HG02870 (cell line): ENCODE data around the gene IDH2.

Source experiments
- ATAC-seq: cut with Tn5 transposase; IDR thresholded peaks from one replicate; pipeline ENCODE4 v1.9.1; 2021; ENCODE audit warnings: mild to moderate bottlenecking, moderate library complexity; ENCODE audit not compliant: unreplicated experiment

Gene IDH2

DNA sequence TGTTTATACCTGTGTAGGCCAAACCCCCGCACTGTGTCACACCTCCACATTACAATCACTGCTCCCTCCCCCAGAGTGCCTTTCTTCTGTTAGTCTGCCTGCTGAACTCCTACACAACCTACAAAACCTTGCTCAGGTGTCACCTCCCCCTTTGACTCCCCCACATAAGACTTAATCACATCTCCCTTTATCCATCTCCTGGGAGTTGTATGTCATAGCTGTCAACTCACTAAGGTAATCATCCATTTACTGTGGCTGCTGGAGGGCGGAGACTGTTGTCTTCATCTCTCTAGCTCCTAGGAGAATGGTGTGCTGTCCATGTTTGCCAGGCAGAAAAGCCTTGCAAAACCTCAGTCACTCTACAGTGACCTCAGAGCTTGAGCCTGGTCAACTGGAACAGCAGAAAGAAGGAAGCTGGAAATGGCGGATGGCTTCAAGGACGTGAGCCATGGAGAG is 57.3 kb downstream of the IDH2 start:
- ATAC-seq: no peak

DNA sequence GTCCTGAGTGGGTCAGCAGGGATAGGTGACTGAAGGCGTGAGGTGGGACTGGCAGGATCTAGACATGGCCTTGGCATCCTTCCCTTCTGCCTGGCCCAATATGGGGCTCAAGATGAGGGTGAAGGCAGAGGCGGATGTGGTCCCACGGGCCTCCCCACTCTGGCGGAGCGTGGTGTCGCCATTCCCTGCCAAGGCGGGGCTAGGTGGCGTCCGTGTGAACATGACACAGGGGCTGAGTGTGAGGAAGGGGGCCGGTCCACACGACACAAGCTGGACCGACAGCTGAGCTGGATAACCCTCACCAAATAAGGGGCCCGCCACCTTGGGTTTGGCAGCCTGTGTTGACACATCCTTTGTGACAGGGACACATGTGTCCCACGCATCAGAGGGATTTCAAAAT is 58.1 kb downstream of the IDH2 start:
- no peak for ATAC-seq

DNA sequence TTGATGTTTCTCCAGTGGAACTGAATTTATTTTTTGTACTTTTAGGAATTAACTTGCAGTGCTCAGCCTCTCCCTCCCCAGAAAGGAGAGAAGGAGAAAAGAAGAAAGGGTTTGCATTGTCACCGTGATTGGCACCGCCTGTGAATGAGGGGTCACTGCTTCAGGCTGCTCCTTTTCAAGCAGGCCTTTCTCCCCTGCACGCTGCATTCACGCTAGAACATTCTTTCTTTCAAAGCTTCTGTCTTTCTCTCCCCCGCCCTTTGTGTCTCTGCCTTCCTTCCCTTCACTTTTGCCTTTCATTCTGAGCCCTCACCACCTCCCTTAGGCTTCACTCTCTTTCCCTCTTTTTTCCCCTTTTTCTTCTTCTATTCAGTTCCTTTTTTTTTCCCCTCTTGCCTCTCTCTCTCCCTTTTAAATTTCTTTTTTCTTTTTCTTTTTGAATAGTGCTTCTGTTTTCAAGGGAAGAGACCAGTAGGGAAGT is 58.7 kb downstream of the IDH2 start:
- ATAC-seq: no peak

GRCh38 chr15:90042766-90043529 is 59.3 kb downstream of the IDH2 start:
- no peak for ATAC-seq

DNA sequence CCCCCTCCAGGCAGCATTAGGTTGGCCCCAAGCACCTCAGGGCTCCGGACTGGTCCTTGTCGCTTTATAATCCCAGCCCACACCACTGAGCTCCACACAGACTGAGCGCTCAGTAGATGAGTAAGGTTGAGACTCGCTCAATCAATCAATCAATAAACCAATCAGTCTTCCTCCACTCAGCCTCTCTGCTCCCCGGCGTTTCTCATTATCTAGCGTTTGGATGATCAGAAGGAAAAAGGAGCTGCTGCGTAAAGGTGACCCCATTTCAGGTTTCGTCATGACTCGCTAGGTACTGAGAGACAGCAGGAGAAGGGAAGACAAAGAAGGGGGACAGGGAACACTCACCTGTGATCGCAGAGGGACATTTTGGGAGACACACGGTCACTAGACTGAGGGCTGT is 59.9 kb downstream of the IDH2 start:
- no peak for ATAC-seq

GRCh38 chr15:90040618-90041017 is 61.6 kb downstream of the IDH2 start:
- no peak for ATAC-seq

DNA sequence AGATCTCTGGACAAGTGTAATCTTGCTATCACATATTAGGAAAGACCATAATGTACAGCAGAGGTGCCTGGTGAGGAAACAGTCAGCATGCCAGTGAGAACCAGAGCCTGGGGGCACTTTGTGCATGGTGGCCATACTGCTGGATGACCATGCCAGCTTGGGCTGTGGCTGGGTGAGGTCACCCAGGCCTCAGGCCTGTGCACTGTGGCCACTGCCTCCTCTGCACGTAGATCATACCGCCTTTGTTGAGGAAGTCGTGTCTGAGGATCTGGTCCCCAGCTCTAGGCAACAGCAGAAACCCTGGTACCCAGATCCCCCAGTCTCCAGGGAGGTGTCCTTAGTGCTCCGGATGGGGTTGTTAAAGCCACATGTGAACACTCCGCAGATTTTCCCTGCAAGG is 62.3 kb downstream of the IDH2 start:
- ATAC-seq: no peak

- no peak for ATAC-seq
Observed at GRCh38 chr15:90038632-90039095, 63.6 kb downstream of the IDH2 start.

DNA sequence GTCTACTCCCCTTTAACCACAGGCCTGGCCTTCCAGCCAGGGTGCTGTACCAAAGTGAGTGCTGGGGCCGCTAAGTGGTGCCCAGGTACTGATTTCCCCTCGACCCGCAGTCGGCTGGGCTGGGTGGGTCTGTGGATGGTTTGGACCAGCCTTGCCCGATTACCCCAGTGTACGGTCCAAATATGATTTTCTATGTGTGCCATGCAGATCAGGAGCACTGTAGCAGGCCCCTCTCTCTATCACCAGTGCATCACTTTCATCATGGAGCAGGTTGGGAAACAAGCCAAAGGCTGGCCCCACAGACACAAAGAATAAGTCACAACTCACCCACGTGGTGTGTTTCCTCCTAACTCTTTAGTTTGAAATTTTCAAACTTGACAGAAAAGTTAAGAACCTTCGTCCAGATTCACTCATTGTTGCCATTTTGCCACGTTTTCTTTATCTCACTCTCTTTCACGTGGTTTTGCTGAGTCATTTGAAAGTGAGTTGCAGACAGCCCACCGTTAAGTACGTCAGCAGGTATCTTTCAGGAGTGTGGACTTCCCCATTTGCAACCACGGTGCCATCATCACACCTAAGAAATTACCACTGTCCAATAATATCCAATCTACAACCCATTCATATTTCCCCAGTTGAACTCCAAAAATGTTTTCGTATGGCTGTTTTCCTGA is 64.2 kb downstream of the IDH2 start:
- ATAC-seq: peak; percentile 79

DNA sequence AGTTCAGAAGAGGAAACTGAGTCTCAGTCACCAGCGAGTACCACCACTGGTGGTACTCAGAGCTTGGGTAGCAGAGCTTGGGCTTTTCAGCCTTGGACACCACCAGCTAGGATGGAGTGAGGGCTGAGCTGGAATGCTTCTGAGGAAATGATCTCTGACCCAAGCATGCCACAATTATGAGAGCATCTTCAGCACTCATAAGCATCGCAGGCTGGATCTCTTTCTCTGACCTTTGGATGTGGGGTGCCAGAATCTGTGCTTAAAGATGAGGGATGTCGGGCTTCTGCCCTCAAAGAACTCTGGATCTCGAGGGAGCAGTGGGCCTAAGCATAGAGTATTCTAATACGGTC is 64.8 kb downstream of the IDH2 start:
- ATAC-seq: no peak

DNA sequence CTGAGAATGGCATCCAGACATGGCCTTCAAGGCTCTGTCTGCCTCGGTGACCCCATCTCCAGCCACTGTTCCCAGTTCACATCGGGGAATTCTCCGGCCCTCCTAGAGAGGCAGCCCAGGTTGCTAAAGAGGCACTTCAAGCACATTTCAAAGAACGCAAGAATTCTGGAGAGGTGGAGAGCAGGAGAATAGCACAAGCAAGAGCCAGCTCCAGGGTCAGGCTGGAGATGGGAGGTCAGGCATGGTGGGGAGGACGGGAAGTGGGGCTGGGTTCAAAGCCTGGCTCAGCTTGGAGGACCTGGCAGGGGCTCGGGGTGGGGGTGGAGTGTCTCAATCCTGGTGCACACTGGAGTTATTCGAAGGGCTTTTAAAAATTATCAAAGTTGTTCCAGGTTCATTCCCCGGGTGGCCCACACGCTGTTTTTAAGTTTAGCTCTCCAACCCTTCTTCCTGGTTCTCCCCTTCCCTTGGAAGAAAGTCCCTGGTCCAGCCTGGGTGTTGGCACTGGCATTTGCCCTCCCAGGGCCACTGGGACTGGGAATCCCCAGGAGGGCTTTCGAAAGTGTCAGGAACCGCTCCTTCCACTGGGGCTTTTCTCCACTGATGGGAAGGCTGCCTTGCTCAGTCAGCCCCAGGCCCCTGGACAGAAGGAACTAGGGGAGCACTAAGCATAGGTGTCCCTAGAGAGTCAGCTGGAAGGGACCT is 65.3 kb downstream of the IDH2 start:
- ATAC-seq: no peak

DNA sequence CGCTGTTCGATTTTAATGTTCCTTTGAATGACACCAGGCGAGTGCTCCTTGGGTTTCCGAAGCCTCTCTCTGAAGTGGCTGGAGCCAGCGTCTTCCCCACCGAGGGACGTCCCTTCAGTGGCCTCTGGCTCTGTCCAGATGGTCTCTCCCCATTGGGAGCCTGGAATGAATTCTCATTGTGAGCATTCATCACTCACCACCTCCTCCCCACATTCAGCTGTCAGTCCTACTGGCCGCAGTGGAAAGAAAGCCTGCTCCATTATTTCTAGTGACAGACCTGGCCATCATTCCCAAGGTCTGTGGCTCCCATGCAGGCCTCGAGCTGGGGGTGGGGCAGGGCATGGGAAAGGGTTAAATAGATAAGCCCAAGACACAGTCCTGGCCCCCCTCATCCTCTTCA is 65.9 kb downstream of the IDH2 start:
- no peak for ATAC-seq

DNA sequence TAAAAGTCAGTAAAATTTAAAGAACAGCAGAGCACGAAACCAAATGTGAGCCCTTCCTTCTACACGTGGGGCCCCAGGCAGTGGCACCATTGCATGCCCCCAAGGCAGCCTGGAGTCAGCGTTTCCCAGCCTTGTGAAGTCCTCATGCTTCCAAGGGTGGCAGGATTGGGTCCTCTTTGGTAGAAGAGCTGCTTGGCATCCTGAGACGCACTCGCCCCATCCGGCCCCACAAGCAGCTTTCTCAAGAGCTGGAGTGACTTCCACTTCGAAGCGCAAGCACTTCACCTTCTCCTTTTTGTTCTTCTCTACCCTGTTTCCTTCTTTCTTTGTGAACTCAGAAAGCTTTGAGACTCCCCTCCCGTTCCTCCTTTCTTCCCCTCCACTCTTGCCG is 66.4 kb downstream of the IDH2 start:
- ATAC-seq: no peak

DNA sequence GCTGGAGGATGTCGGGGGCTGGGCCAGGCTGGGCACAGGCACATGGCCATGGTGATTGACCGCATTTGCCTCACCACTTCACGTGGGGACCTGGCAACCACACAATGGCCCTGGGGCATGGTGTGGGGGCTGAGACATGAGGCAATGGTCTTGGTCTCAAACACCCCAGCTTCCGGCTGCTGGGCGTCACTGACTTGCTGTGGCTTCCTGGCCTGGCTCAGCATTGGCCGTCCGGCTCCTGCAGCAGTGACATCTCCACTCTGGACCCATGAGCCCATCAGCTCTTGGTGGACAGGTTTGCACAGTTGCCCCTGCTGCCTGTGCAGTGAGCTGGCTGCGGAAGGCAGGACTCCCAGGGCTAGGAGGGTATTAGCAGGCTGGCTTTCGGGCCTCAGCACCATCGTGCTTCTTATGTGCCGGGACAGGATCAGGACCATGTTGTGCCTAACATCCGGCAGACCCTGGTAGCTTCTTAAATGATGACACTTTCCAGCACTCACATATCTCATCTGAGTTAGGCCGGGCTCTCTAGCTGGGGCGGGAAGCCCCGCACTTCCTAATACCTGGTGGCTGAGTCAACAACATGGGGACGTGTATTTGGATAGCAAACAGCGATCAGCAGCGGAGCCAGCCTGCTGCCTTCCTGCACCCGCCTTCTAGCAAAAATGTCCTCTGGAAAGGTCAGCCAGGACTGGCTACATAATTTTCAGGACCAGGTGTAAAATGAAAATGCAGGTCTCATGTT is 67.0 kb downstream of the IDH2 start:
- ATAC-seq: no peak

DNA sequence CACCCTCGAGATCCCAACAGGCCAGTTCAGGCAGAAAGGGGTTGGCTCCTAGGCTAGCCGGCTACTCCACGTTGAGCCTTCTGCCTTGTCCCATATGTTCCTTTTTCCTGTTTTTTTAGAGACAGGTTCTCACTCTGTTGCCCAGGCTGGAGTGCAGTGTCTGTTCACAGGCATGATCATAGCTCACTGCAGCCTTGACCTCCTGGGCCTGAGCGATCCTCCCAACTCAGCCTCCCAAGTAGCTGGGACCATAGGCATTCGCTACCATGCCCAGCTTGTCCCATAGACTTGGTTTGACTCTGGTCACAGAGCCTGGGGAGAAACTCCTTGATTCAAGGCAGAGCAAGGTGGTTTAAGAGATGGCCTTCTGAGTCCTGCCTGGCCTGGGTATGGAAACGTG is 68.8 kb downstream of the IDH2 start:
- ATAC-seq: no peak
